HG03432 (cell line): ENCODE measurements around the gene TNS3.
A peak's percentile ranks its signal among the peaks of the same experiment; 100 is the strongest.

Experiments used
- ATAC-seq: cut with Tn5 transposase; IDR thresholded peaks from one replicate; pipeline ENCODE4 v1.9.1; 2021; ENCODE audit warnings: mild to moderate bottlenecking, moderate library complexity; ENCODE audit not compliant: unreplicated experiment

Gene TNS3

GRCh38 chr7:47509571-47509970 lies 72.3 kb downstream of the TNS3 start:
- ATAC-seq = no peak

GRCh38 chr7:47508389-47509380 lies 73.2 kb downstream of the TNS3 start:
- no peak for ATAC-seq

GRCh38 chr7:47507522-47507921 lies 74.4 kb downstream of the TNS3 start:
- ATAC-seq = no peak

GRCh38 chr7:47506382-47507339 lies 75.2 kb downstream of the TNS3 start:
- no peak for ATAC-seq

- no peak for ATAC-seq
Observed at GRCh38 chr7:47505312-47506007, 76.5 kb downstream of the TNS3 start.

GRCh38 chr7:47504551-47505311 lies 77.2 kb downstream of the TNS3 start:
- no peak for ATAC-seq

- ATAC-seq = no peak
Observed at GRCh38 chr7:47503281-47503680, 78.6 kb downstream of the TNS3 start.

GRCh38 chr7:47502240-47502877 lies 79.6 kb downstream of the TNS3 start:
- no peak for ATAC-seq

GRCh38 chr7:47501406-47501805 lies 80.5 kb downstream of the TNS3 start:
- no peak for ATAC-seq

GRCh38 chr7:47500103-47500563 lies 81.8 kb downstream of the TNS3 start:
- ATAC-seq = no peak

- no peak for ATAC-seq
Observed at GRCh38 chr7:47498229-47499056, 83.5 kb downstream of the TNS3 start.

- peak; percentile 90 for ATAC-seq
Observed at GRCh38 chr7:47497367-47498096, 84.4 kb downstream of the TNS3 start.

GRCh38 chr7:47496666-47497065 lies 85.2 kb downstream of the TNS3 start:
- no peak for ATAC-seq

- ATAC-seq = no peak
Observed at GRCh38 chr7:47496056-47496665, 85.8 kb downstream of the TNS3 start.

GRCh38 chr7:47493976-47494911 lies 87.7 kb downstream of the TNS3 start:
- no peak for ATAC-seq

GRCh38 chr7:47492716-47493325 lies 89.1 kb downstream of the TNS3 start:
- no peak for ATAC-seq
